Left renal pelvis (tissue), 4 donors: ENCODE results near the gene BMPR1B. TPM values are rescaled to one million over a fixed set of nuclear protein-coding genes. Genes with fewer than 3 reads are reported as not detected.
A peak's percentile ranks its signal among the peaks of the same experiment; 100 is the strongest.
"Not testable (repeated sequence)": the region's sequence is repeated elsewhere in the genome, so short reads cannot be mapped to it uniquely, and the experiment has no call there.

Source experiments
- DNase-seq, 4 donors: peaks; one replicate each; pipeline ENCODE4 v3.0.0-alpha.2; 2013; ENCODE audit warnings: low read depth in 4 of 4, low spot score in 3 of 4
- polyA plus RNA-seq, 4 donors: library from polyadenylated mRNA; unstranded; fragments of 120-200 nt; gene quantifications; one replicate each; pipeline ENCODE4 v1.2.1, GENCODE V29; 2013; ENCODE audit not compliant: insufficient read length in 4 of 4

Gene BMPR1B
- polyA plus RNA-seq, 4 donors, result 6.7 to 33.7 (median 23.7) TPM

DNA sequence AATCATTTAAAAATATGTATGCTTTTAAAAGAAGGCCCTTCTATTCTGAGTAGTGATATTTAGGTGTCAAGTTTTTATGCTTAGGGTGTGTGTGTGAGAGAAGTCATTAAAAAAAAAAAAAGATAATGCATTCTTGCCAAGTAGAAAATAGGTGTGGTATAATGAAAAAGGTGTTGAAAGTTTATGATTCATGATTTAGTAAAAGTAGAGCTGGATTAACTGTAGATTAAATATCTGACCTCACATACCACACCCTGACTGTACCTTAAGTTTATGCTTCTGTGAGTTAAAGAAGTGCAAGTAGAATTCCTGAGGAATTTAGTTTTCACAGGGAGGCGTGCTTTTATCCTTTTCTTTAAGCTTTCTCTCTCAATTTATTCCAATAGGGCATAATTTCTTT is 71.1 kb downstream of the BMPR1B start:
- no peak for DNase-seq

- no peak for DNase-seq
Measured at GRCh38 chr4:94831607-94832006, 73.9 kb downstream of the BMPR1B start.

DNA sequence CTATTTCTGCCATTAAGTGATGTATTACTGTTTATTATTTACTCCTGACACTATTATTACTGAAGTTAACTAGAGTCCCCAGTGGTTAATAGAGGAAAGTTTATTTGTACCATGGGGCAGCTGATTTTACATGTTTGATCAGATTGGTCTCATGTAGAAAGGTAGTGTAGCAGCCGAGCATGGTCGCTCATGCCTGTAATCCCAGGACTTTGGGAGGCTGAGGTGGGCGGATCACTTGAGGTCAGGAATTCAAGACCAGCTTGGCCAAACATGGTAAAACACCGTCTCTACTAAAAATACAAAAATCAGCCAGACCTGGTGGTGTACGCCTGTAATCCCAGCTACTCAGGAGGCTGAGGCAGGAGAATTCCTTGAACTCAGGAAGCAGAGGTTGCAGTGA is 74.6 kb downstream of the BMPR1B start:
- DNase-seq, result not testable (repeated sequence)

DNA sequence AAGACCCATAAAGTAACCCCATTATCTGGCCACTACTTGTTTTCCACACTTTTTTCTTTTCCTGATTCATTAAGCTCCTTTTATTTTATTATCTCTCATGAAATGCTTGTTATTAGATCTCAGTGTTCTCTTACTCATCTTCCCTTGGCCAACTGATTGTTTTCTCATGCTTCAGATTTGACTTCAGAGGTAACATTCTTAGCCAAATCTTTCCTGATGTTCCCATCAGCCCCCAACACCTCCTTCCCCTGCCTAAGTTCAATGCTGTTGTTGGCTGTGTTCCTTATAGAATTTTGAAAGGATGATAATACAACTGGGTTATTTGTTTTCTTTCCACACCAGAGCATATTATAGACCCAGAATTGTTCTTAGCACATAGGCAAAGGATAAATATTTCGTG is 75.6 kb downstream of the BMPR1B start:
- no peak for DNase-seq

GRCh38 chr4:94834501-94834900 is 76.7 kb downstream of the BMPR1B start:
- DNase-seq, result peak in 1 of 4 donors; percentile 17

DNA sequence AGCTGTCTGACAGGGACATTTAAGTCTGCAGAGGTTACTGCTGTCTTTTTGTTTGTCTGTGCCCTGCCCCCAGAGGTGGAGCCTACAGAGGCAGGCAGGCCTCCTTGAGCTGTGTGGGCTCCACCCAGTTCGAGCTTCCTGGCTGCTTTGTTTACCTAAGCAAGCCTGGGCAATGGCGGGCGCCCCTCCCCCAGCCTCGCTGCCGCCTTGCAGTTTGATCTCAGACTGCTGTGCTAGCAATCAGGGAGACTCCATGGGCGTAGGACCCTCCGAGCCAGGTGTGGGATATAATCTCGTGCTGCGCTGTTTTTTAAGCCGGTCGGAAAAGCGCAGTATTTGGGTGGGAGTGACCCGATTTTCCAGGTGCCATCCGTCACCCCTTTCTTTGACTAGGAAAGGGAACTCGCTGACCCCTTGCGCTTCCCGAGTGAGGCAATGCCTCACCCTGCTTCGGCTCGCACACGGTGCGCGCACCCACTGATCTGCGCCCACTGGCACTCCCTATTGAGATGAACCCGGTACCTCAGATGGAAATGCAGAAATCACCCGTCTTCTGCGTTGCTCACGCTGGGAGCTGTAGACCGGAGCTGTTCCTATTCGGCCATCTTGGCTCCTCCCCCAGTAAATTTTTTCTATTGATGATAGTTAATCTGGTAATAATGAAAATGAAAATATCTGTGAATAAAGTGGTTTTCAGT is 83.6 kb downstream of the BMPR1B start:
- DNase-seq, result not testable (repeated sequence)

DNA sequence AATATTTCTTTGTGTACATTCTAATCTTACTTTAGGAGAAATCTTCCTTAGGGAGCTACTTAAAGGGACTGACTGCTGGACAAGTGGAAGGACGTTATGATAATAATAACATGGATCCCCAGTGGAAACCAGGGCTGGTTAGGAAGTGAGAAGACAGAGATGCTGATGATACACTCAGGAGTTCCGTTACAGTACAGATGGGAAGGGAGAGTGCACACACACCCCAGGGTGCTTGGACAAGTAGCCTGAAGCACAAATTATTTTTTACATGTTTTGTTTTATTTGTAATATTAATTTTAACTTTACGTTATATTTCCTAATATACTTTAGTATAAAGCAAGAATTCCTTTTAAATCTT is 84.1 kb downstream of the BMPR1B start:
- no peak for DNase-seq

DNA sequence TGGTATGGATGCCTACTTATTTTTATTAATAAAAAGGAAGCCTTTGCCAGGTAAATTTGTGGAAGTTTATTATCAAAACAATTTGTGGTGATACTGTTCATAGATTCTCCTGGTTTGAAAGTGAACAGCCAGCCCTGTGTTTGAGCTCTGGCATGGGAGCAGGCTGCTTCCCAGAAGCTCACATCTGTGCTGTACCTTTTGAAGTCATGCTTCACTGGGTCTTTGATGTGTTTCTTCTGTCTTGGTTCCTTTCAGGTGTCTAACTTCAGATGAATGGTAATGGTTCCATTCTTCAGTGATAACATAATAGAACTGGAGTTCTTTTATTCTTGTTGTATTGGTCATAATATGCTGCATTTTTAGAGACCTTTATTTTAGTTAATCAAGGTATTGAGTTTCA is 85.5 kb downstream of the BMPR1B start:
- no peak for DNase-seq

- DNase-seq, result no peak
Measured at GRCh38 chr4:94848326-94848725, 90.6 kb downstream of the BMPR1B start.

- no peak for DNase-seq
Measured at GRCh38 chr4:94849901-94850300, 92.1 kb downstream of the BMPR1B start.

DNA sequence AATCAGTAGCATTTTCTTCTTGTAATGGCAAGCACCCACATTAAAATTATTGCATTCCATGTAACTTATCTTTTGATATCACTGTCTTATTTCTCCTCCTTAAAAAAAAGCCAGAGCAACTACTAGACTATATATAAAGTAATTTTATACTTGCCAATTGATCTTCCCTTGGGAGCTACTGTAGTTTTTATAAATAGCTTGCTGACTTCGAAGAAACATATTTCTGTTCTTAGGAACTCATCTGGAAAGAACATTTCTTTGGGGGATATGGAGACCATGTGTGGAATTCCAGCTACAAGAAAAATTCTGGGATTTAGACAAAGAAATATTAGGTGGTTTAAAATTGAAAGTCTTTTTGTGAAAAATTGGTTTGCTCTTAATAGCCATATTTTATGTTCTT is 94.9 kb downstream of the BMPR1B start:
- no peak for DNase-seq

DNA sequence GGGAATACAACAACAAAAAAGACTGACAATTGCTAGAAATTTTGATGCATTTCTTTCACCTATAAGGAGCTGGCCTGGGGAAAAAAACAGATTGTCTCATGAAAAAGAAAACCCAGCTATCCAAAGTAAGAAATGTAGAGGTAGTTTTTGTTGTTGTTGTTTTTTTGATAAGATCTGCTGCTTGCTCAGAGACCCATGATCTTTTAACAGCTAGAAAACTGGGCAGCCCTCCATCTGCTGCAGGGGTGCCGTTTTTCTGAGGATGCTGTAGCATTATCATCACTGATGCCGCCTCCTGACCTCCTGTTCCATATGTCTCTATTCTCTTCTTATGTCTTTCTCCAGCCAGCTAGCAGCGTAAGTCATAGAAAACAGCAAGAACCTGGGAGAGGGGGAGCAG is 98.3 kb downstream of the BMPR1B start:
- DNase-seq, result no peak

- no peak for DNase-seq
Measured at GRCh38 chr4:94870146-94870545, 112.4 kb downstream of the BMPR1B start.

GRCh38 chr4:94871644-94872305 is 114.0 kb downstream of the BMPR1B start:
- no peak for DNase-seq

- DNase-seq, result no peak
Measured at GRCh38 chr4:94877973-94878372, 120.2 kb downstream of the BMPR1B start.

DNA sequence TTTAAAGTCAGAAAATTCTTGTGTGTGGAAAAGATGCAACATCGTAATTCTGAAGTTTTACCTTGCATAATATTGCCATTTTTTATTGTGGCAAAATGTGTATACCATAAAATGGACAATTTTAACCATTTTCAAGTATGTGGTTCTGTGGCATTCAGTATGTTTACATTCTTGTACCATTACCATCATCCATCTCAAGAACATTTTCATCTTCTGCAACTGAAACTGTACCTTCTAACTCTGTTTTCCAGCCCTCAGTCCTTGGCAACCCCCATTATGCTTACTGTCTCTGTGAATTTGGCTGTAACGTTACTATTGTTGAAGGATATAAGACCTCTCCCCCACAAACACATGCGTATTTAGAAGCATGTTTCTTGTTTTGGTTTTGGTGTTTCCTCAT is 123.2 kb downstream of the BMPR1B start:
- DNase-seq, result no peak

DNA sequence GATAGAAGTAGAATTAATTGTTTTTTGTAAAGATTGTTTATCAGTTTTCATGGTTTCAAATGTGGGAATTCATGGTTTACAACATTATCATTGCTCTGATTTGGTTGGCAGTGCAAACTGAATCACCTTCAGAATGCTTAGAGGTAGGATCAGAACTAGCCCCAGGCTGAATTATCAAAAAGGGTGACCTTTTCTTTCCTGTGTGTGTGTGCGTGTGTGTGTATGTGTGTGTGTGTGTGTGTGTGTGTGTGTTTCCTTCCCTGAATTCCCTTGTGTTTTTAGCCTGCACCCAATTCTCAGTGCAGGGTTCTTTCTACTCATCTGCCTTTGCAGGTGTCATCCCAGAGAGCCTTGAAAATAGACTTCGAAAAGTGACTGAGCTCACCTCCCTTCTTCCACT is 125.0 kb downstream of the BMPR1B start:
- DNase-seq, result no peak

GRCh38 chr4:94887027-94887426 is 129.3 kb downstream of the BMPR1B start:
- DNase-seq, result no peak

DNA sequence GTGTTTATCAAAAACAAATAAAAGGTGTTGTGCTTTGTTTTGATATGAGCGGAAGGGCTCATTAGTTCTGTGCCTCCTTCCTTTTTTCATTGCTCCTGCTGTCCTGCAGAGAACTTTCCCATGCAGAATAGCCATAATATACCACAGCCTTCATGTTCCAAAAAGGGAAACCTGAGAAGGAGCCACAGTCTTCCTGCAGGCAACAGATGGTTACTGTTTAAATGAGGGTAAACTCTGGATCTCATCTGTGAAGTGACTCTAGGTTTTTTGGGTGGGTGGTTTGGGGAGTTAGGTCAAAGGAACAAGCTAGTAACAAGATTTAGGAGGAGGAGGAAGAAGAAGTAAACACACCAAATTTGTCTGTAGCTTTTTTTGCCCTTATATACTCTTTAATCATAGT is 131.8 kb downstream of the BMPR1B start:
- DNase-seq, result no peak

DNA sequence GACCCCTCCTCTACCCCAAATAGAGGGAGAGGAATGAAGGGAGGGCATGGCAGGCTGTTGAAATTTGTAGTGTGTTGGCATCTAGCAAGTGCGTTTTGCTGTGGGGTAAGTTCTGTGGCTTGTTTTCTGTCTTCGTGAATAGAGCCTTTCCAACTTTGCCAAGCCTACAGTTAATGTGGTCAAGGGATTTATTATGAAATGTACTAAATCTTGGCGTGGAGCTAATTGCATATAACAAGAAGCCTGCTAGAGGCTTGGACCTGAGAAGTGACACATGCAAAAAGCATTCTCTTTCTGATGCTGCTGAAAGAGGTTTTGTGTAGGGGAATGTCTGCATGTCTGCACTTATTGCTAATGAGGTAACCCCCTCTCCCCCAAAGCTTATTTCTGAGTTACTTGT is 132.2 kb downstream of the BMPR1B start:
- no peak for DNase-seq

DNA sequence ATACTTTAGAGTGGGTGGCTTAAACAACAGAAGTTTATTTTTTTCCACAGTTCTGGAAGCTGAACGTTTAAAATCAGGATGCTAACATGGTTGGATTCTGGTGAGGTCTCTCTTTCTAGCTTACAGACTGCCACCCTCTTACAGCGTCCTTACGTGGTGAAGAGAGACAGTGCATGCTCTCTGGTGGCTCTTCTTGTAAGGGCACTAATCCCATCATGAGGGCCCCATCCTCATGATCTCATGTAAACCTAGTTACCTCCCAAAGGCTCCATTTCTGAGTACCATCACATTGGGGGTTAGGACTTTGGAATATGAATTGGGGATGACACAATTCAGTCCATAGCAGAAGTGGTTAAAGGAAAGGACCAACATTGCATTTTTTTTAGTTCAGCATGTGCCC is 132.8 kb downstream of the BMPR1B start:
- DNase-seq, result no peak

DNA sequence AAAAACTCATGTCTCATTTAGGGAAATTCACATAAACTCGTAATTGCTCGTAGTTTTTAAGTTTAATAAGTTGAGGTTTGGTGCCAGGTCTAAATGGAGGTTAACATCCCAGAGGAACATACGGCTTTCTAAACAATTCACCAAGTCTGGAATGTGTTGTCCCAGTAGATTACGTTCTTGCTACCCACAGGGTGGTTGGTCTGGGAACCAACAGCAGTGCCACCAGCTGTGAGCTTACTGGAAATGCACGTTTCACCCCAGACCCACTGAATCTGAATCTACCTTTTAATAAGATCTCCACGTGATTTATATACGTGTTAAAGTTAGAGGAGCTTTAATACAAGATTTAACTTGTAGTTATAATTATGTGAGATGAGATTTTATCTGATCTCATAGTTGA is 134.3 kb downstream of the BMPR1B start:
- DNase-seq, result no peak

- DNase-seq, result no peak
Measured at GRCh38 chr4:94895081-94895480, 137.3 kb downstream of the BMPR1B start.
